SH-SY5Y (cell line): ENCODE measurements around the gene C1orf94.

ENCODE experiments used
- GATA2 ChIP-seq: IDR thresholded peaks from 2 replicates; pipeline ENCODE4 v1.6.1; 2011; ENCODE audit warnings: mild to moderate bottlenecking, low read depth, low read length
- GATA3 ChIP-seq: IDR thresholded peaks from 2 replicates; pipeline ENCODE4 v1.6.1; 2011; ENCODE audit warnings: low read depth, mild to moderate bottlenecking, low read length, moderate library complexity

Gene C1orf94

DNA sequence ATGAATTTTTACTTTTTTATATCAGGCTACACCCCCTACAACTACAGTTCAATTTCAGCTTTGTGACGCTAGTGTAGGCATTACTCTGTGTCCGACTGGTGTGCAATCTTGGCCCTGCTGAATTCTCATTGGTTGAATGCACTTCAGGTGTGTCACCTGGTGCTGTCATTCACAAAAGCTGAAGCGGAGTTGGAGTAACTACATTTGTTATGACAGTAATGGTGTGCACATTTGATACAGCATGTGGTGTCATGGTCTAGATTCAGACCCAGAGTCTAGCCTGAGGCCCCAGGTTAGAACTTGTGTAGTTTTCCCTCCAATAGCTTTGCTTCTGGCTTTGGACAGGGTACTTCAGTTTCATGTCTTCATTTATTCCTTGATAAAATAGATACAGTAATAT, 88.7 kb downstream of the C1orf94 start:
- no peak for TF ChIP-seq GATA3
- no peak for TF ChIP-seq GATA2

GRCh38 chr1:34266127-34266951, 89.6 kb downstream of the C1orf94 start:
- TF ChIP-seq GATA2 (no peak), GATA3 (no peak)

DNA sequence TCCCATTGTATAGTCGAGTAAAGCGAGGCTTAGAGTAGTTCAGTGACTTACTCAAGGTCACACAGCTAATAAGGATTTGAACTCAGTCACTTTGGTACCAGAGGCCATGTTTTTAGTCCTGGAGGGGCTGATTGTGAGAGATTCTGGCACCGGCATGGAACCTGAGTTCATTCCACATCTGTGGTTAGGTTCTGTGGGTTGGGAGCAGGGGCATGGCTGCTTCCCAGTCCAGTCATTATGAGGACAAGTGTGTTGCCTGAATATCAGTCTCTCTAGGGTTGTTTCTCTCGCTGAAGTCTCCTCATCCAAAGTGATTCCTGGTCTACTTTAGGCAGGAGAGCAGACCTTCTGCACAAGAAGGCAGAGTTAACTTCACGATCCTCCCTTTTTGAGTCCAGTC, 90.6 kb downstream of the C1orf94 start:
- TF ChIP-seq GATA2: no peak
- TF ChIP-seq GATA3: no peak

GRCh38 chr1:34268311-34268954, 91.7 kb downstream of the C1orf94 start:
- TF ChIP-seq GATA2: no peak
- TF ChIP-seq GATA3: no peak
